ENCODE results near the gene SLCO4A1. TPM values are rescaled to one million over a fixed set of nuclear protein-coding genes. Genes with fewer than 3 reads are reported as not detected.

SLCO4A1 gene
- total RNA-seq = 2.1 TPM

GRCh38 chr20:62642051-62642665 lies at the start of gene SLCO4A1:
TSS of gene SLCO4A1 (plus strand) at chr20:62642503. CDS start at chr20:62656455, 13,952 bp downstream.

GRCh38 chr20:62708591-62709536 lies 66.6 kb downstream of the SLCO4A1 start, which contains the start of gene NTSR1:
TSS of gene NTSR1 (plus strand) at chr20:62708836. CDS start at chr20:62709208, 372 bp downstream.

Other genes with a start within 250 kb of the SLCO4A1 start
- 6.5 TPM for gene CABLES2, start 235.2 kb upstream of the SLCO4A1 start, total RNA-seq
- not detected for gene RBBP8NL, start 215.0 kb upstream of the SLCO4A1 start, total RNA-seq
- gene GATA5, start 166.5 kb upstream of the SLCO4A1 start, total RNA-seq = not detected
- gene NTSR1, start 66.3 kb downstream of the SLCO4A1 start, total RNA-seq = 2.1 TPM
- 14.8 TPM for gene MRGBP, start 154.0 kb downstream of the SLCO4A1 start, total RNA-seq
- gene OGFR, start 162.3 kb downstream of the SLCO4A1 start, total RNA-seq = 20.5 TPM
- 7.8 TPM for gene COL9A3, start 174.5 kb downstream of the SLCO4A1 start, total RNA-seq
- gene TCFL5, start 219.3 kb downstream of the SLCO4A1 start, total RNA-seq = 10.6 TPM

Data from diencephalon (tissue), 1 donor.